NOMO-1 treated with dmso at 0.1 percent for 144 hours (cell line): ENCODE data around the gene MAML2.

ENCODE experiments used
- DNase-seq: peaks from one replicate; lab custom pipeline; 2025; ENCODE audit not compliant: unreplicated experiment; lab: John Stamatoyannopoulos, UW

The MAML2 gene

DNA sequence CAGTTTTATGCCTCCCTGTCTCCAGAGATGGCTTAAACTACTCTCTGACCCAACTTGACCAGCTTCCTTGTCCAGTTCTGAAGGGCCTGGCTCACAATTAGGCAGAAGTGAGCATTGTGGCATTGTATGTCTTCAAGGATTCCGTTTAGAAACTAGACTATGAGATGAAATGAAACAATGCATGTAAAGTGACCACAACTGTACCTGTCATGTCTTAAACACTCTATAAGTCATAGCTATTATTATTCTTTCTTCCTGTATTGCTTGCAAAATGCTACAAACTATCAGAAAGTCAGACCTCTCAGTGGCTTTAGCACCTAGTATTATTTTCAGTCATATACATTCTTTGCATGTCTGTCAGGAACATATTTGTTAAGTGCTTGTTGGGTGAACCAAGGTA, 291.2 kb downstream of the MAML2 start:
- no peak for DNase-seq

DNA sequence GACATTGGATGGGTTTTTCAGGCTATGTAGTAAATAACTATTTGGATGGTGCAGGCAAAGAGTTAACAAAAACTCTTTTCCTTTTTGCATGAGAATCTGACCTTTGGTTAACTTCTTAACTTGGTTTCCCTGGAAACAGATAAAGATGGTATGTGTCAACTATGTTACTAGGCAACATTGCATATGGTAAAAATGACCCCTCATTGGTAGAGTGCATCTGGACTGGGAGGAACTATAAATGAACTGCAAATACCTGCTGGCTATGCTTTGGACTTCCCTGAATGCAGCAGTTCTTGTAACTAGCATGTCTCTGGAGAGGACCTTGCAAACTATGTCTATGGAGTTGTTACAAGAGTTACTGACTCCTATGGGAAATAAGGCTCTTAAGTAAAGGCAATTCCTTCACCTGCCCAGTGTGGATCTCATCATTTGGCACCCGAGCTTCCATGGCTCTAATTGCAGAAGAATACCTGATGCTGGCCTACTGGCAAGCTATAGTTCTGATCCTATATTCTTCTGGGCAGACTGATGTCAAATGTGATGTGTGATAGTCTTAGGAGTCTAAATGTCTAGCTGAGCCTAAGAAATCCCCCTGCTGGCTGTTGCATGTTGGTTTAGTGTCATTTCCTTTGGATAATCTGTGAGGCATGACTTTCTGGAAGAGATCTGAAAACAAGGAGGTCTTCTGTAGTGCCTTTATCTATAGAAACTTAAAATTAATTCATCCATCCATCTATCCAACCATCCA, 292.4 kb downstream of the MAML2 start:
- no peak for DNase-seq

DNA sequence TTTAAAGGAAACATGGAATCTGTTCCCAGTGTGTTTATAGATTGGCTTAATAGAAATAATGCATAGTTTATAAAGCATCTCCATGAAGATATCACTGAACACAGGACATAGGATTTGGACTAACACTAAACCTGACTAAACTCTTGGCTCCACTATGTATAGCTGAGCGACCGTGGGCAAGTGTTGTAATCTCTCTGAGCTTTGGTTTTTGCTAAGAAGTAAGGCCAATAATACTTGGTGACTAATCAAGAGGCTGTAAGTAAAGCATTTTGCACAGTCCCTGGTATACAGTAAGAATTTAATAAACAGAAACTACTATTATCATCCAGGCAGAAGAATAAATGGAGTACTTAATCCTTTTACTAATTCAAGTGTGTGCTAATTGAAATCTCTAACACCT, 293.6 kb downstream of the MAML2 start:
- DNase-seq, result no peak

DNA sequence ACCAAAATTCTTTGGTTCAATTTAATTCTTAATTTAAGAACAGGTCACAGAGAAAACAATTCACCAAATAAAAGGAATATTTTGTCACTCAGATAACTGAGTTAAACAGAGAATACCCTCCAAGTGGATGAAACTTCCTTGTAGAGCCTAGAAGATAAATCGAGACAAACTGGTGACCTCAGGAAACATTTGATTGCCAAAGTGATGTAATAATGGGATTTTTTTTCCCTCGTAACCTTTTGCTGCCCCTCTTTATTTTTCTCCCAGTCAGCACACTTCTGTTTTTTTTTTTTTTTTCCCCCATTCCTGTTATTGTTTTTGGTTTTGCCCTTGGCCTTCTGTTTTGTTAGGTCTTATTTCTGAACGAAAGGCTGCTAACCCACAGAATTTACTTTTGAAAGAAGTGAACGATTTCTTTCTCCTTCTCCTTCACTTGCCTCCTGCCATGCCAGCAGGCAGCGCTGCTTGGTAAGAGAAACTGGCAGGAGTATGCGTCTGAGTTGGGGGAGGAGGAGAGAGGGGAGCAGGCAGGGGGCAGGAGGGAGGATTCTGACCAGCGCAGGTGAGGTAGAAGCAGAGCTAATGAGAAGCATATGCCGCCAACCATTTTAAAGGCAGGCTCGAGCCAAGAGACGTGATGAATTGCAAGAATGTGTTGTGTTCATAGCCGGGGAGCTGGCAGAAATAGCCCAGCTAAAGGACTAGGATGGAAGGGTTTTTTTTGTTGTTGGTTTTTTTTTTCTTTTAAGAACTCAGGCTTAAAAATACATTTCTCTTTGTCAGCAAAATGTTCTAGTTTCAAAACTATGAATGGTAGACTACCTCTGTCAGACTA, 297.2 kb downstream of the MAML2 start:
- DNase-seq, result no peak

DNA sequence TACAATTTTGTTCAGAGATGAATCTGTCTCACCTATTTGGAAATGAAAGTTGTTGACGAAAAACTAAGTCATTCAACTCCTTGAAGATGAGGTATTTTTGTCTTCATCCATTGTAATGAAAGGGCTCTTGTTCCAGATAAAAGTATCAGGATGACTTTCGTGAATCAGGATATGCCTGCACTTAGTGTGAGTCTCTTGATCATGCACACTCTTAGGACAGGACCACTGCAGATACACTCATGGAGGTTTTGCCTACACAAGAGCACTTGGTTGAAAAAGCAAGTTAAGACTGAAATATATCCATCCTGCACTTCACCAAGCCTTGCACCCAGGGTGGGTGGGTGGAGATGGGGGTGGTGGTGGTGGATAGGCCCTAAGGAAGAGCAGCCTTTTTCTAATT, 298.2 kb downstream of the MAML2 start:
- no peak for DNase-seq

DNA sequence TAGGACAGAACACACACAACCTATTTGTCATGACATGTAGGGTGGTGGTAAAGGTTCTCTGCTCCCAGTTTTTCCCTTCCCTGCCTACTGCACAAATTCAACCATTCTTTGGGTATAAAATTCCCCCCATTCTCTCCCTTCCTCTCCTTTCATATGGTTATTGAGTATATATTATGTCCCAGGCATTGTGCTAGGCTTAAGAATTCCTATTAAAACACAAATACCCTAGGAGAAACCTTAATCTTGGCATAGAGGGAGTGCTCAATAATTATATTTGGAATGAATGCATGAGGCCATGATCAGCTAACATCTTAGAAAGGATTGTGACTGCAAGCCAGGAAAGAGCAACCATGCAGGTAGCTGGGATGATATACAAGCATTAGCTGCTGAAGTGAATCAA, 298.7 kb downstream of the MAML2 start:
- no peak for DNase-seq

DNA sequence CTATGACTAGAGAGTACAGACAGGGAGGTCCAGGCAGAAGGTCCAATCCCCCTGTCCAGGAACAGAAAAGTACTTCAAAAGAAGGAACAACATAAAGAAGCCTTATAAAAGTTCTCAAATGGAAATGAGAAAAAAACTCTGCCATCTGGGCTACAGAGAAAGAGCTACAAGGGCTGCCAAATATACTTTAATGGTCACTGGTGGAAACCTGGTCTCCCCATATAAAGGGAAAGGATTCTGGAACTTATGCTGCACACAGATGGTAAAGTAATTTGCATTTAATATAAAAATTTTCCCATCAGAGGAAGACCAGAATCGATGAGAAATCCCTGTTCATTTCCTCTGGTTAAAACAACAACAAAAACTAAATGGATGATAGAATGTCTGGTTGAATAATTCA, 299.7 kb downstream of the MAML2 start:
- no peak for DNase-seq

DNA sequence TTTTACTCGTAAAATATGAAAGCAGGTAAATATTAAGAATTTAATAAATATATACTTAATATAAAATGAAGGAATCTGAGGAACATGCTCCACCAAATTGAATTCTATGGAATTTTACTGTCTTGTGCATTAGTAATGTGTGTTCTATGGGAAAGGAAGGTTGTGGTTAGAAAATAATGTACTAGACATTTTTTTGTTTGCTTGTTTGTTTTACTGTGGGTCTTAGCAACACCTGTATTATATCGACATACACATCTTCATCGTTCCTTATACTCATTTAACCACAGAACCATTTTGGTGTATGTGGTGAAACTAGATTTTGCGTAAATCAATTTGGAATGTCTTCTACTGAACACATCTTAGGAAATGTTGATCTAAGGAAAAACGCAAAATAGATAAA, 304.9 kb downstream of the MAML2 start:
- no peak for DNase-seq

DNA sequence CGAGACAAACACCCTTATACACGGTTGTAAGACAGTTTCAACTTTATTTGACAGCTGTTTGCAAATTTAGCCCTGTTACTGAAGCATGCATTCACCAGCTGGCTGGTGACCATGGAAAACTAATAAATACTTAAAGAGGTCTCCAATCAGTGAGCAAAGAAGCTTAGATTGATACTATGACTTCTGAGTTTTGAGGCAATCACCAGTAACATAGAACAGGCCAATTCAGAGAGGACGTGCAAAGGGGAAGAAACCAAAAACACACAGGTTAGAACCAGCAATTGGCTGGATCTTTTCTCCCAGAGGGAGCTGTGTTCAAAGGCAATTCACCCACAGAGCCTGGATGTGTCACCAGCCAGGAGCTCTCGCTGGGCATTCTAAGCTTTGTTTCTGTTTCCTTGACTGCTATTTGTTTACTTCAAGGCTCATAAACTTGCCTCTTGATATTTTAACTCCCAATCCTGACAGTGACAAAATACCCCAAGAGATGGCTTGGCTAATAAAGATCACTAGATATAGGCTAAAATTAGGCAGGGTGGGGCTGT, 305.5 kb downstream of the MAML2 start:
- DNase-seq, result no peak

DNA sequence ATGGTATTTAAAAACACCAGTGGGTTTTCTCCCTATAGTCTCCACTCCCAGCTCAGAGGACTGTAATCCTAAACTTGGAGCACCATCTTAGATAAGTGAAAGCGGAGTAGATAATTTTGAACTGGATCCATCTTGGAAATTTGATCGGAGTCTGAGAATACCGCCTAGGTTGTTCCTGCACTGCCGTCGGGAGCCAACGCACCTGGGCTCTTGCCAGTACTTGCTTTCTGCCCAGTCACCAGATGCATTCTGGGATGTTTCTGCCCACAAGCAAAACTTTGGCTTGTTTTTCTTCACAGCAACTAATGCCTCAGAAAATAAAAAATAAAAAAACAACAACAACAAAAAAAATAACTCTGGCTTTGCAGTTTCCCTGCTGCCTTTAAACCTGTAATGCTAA, 306.1 kb downstream of the MAML2 start:
- no peak for DNase-seq

DNA sequence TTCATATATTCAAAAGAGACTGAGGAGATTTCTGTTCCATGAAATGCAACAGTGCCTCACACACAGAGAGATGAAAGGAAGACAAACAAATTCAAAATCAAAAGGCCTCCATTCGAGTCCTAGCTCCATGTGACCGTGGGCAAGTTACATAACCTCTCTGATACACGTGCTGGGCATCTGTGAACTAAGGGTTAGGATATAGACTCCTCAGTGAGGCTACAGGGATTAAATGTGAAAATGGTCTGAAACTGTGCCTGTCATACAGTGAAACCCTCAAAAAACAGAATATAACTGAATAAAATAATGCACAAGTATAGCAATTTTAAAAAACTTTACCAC, 307.3 kb downstream of the MAML2 start:
- DNase-seq, result no peak

DNA sequence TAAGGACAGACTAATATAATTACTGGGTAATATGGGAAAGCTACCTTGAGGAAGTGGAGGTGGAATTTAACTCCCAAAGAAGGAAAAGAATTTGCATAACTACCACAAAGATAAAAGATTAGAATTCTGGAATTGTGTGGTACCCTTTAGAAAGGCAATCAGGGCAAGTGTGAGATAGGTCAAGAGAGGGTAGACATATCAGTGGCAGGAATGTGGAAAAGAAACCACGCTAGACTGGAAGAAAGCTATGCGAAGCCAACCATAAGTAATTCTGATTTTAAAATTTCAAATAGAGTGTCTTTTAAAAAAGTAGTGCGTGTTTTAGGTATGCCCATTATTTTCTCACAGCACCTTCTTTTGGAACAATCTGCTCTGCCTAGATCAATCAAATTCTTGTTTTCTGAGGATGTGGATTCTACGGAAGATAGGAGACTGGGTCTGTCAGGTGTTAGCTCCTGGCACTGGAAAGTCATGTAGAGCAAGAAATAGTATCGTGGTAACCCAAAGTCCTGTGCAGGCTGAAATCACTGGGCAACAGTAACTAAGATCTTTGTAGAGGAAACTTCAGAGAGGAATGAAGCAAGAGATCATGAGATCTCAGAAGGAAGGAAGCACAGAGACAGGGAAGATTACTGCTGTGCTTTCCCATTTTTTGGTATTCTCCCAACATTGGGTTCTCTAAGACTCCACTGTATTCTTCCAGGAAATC, 307.8 kb downstream of the MAML2 start:
- DNase-seq, result no peak

DNA sequence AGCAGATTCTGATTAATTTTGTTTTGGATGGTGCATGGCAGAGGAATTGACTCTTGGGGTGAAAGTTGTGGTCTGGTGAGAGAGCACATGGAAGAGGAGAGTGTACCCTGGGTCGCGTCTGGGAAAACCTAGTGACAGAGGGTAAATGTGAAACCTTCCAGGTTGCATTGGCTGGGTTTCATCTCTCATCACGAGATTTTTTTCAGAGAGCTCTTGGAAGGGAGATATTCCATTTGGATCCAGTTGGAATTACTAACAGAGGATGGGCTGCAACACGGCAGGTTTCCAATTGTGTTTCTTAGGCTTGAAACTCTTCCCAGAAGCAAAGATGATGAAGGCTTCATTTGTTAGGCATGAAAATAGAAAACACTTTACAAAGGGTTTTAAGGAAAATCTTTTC, 309.4 kb downstream of the MAML2 start:
- no peak for DNase-seq

DNA sequence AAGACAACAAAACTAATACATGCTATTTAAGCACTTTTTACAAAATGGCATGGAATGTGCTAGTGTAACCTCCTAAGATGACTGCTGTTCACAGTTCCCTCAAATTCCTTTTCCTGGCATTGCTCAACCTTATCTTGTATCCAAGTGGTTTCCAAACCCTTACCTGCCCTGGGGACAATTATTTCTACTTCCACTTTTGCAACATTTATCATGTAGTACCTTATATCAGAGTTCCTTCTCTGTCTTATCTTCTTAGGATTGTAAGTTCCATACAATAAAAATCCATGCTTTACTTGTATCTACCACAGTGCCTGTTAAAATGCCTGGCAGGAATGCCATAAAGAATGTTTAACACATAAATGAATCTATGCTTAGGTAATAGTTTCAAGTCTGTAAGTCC, 309.9 kb downstream of the MAML2 start:
- no peak for DNase-seq

DNA sequence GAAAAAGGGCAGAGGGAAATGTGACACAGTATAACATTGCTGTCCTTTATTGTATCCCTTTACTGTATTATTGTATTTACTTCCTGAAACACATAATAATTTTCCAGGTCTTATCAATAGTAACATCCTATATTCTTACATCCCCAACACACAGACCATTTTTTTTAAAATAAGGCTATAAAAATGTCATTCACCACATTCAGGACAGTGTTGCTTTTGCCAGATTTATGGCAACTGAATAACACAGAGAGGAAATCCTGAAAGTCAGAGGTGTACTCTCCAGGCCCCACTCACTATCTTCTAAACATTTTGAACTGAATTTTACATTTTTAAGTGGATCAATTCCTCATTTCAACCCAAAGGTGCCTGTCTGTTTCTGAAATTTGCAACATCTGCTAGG, 314.2 kb downstream of the MAML2 start:
- DNase-seq, result no peak

DNA sequence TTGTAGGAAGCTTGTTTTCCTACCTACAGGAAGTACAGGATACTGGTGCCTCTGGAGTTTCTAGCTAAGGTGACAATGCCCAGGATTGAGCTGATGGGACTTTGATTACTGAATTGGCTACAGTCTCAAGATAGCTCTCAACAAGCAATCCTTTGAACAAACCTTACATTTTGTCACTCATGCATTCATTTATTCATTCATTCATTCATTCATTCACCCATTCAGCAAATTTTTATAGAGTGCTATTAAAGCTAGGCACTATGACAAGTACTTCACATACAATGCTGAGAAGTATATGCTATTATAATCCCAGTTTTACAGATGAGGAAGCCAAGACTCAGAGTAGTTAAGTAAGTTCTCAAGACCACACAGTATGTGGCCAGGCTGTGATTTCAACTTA, 316.0 kb downstream of the MAML2 start:
- DNase-seq, result no peak

DNA sequence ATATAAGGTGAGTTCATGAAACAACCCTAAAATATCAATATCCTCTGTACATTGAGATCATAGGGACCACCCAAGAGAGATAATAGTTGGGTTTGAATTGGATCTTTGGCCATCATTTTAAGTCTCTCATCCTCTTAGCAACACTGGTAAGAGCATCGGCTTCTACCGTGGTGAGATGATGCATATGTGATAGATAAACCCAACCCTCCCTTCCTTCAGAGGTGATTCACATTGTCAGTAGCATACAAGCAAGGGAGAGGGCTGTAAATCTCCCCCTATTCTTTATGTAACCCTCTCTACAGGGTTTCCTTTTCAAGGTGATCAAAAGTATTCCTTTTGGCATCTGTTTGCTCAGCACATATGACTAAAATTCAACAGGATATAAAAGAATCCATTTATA, 316.7 kb downstream of the MAML2 start:
- no peak for DNase-seq

DNA sequence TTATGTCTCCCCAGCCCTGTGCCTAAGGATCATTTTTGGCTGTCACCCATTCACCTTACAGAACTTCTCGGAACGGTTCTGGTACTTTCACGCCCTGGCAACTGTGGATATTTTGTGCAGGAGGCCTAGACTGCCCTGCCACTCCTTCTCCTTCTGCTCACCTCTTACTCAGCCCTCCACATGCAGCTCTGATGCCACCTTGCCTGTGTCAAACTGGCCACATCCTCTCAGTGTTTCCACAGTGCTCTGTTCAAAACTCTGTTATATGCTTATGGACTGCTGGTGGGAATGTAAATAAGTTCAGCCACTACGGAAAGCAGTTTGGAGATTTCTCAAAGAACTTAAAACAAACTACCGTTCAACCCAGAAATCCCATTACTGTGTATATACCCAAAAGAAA, 318.3 kb downstream of the MAML2 start:
- no peak for DNase-seq

DNA sequence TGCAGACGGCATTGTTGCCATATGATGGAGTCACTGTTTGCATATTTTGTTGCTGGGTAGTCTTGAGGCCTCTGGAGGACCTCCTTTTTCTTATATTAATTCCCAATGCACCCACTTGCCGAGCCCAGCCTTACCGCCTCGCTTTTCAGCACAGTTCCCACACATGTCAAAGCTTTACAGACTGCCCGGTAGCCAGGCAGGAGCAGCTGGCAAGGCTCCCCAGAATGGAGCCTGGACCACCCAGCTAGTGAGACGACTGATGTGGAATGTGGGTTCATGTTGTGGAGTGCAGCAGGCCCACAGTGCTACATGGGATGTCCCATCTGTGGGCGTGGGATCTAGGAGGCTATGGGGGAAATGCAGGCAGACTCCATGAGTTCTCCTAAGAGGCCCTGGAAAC, 319.7 kb downstream of the MAML2 start:
- DNase-seq, result no peak

DNA sequence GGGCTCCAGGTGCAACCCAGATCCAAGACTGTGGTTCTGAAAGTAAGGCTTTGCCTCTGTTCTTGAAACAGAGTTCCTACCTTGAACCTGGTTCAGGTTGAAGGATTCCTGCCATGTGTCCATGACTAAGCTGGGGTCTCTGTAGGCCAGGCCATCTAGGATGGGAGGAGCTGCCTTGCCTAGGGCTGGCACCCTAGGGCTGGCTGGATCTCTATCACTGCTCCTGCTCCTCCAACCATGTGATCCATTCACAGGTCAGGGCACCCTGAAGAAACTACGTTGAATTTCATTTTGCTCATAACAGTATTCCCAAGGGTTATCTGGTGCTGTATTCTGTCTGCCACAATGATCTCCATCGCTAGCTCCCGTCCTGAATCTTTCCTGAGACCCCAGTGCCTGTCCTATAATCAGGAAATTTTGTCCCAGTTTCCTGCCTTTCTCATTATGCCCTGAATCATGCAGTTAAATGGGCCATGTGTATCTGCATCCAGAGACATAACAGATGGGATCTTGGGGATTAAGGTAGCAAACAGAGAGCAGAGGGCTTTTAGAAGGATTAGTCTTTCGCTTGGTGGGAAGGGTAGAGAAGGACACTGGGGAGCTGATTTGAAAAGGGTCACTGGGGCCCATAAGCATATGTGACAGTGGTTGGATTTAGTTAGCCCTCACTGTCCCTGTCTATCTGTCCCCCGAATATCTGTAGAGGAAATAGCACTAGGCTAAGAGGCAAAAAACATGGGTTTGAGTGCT, 320.9 kb downstream of the MAML2 start:
- no peak for DNase-seq
